Measurements from ENCODE around the gene NFIL3.

The NFIL3 gene

DNA sequence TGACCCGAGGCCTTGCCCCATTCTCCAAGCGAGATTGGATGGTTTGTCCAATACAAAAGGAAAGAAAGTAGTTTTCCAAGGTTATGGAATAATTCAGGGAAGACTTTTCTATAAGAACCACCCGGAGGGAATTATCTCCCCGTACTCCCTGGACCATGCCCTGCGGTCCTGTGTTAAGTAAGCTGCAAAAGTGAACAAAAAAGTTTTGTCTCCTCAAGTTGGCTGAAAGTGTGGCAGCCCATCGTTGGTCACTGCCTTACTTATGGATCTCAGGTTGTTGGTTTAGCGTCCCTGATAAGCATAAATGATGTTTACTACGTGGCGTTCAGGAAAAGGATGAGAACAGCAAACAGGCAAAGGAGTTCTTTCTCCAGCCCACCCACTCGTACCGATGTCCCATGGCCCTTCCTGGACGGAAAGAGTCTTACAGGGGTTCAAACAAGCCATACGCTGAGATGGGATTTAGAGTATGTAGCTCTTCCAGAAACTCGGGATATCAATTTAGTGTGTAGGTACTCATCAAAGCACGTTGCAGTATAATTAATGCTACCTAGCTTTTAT lies 61.5 kb downstream of the NFIL3 start:
- Mint-ChIP-seq H3K4me1 (peaks cover 26% of the 10 kb centered on the region), H3K27me3 (ENCODE audit: low read depth, poor library complexity) (peaks cover 7% of the 10 kb centered on the region), H3K9me3 (peaks cover 12% of the 10 kb centered on the region), H3K36me3 (ENCODE audit: low read depth) (peaks cover 10% of the 10 kb centered on the region), H3K4me3 (peak overlapping the region; percentile 99), H3K27ac (no peak overlapping the region)
- TF ChIP-seq, protein P1, sequence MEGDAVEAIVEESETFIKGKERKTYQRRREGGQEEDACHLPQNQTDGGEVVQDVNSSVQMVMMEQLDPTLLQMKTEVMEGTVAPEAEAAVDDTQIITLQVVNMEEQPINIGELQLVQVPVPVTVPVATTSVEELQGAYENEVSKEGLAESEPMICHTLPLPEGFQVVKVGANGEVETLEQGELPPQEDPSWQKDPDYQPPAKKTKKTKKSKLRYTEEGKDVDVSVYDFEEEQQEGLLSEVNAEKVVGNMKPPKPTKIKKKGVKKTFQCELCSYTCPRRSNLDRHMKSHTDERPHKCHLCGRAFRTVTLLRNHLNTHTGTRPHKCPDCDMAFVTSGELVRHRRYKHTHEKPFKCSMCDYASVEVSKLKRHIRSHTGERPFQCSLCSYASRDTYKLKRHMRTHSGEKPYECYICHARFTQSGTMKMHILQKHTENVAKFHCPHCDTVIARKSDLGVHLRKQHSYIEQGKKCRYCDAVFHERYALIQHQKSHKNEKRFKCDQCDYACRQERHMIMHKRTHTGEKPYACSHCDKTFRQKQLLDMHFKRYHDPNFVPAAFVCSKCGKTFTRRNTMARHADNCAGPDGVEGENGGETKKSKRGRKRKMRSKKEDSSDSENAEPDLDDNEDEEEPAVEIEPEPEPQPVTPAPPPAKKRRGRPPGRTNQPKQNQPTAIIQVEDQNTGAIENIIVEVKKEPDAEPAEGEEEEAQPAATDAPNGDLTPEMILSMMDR (IDR thresholded peaks at IDR 0.05) = no peak
- no peak for DNase-seq

DNA sequence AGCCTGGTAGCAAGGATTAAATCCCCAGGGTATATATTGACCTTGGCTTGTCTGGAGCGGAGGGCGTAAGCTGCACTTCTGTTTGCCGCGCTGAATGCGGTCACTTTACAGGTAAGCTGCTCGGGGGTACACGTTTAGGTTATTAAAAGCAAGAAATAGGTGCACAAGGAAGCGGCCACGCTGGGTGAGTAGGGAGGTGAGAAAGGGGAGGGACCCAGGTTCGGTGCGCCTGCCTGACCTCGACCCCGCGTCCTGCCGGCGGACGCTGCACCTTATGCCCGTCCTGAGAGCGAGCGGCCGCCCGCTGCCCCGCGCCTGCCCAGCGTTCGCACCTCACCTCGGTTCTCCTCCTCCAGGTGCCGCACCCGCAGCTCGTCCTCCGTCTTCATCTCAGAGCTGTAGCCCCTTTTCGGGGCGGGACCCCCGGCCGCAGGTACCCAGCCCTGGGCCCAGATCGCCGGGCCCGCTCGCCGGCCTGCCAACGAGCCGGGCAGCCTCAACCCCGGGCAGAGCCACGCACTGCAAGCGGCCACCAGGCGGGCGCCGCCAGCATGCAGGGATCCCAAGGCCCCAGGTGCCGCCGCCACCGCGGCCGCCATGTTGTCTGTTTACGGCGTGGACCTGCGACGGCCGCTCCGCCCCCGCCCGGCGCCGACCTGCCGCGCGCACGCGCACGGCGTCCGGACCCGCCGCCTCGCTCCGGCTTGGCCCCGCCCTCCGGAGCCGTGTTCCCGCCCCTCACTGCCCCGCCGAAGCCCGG lies 62.2 kb downstream of the NFIL3 start, which contains the start of gene AUH:
AUH (minus strand) TSS at position 628 of the 760 bp plus-strand sequence; CDS start at position 599, 29 bp downstream.
- H3K27ac Mint-ChIP-seq = peak within 1 kb of the TSS; percentile 90
- peaks cover 26% of the 10 kb centered on the region for H3K4me1 Mint-ChIP-seq
- peaks cover 12% of the 10 kb centered on the region for H3K9me3 Mint-ChIP-seq
- peak within 1 kb of the TSS; percentile 99 for H3K4me3 Mint-ChIP-seq
- TF ChIP-seq, protein P1 (IDR thresholded peaks at IDR 0.05) = no peak
- H3K36me3 Mint-ChIP-seq (ENCODE audit: low read depth) = peaks cover 14% of the 10 kb centered on the region
- peaks cover under 1% of the 10 kb centered on the region for H3K27me3 Mint-ChIP-seq (ENCODE audit: low read depth, poor library complexity)
- DNase-seq = peak; percentile 90

DNA sequence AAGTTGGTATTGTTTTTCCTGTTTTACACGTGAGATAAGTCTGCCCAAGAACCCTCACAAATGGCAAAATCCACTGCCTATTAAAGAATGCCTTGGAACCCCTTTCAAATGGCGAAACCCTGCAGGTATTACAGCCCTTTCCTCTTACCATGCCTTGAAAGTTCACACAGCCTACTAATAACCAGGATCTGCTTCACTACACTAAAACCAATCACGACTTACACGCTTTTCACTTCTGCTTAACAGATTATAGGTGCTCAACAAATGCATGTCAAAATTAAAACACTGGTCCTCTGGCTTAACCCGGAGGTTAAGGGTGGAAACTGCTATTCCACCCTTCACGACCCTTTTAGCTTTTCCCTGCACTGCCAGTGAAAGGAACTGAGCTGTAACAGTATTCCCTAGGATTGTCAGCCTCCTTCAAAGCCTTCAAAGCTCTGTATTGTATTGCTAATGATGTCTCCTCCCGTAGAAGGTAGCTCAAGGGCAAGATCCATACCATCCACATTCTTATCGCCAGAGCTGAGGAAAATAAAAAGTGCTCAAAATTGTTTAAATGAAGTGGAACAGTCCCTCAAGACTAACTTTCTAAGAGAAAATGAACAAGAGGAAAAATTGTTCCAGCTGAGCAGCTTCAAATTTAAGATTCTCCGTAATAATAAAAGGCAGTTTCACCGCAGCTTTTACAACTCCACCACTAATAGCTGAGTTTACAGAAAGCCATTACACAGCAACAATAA lies 62.9 kb downstream of the NFIL3 start:
- Mint-ChIP-seq H3K4me3 (peak overlapping the region; percentile 99), H3K27ac (no peak overlapping the region), H3K36me3 (ENCODE audit: low read depth) (peaks cover 20% of the 10 kb centered on the region), H3K9me3 (peaks cover 12% of the 10 kb centered on the region), H3K4me1 (peaks cover 26% of the 10 kb centered on the region), H3K27me3 (ENCODE audit: low read depth, poor library complexity) (no peaks in the 10 kb centered on the region)
- DNase-seq = no peak
- TF ChIP-seq, protein P1 (IDR thresholded peaks at IDR 0.05) = no peak

DNA sequence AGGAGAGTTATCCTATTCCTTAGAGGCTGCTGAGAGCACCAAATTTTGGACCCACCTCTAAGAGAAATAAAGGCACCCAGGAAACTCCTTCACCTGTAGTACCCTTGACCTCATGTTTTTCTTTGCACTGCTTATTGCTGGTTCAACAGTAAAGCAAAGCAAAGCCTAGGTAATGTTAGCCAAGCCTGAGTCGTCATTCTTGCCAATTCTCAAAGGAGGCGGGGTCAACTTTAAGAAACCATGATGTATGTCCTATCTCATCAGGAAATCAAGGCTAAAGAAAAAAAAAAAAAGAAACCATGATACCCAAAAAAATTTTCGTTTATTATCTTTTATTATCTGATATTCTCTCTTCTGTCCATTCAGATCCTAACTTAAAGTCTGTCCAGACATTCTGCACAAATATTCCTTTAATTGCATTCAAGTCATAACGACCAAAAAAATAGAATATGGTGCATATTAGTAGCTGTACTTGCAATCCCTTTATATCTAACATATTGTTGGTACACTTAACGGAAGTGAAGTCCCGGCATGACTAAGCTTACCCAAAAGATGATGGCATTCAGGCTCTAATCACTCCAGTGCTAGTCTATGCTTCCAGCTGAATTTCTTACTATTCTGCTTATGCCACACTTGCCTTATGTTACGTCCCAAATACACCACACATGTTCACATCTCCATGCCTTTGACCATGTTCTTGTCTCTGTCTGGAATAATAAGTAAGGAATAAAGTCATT lies 63.7 kb downstream of the NFIL3 start:
- Mint-ChIP-seq H3K4me3 (peak overlapping the region; percentile 99), H3K27me3 (ENCODE audit: low read depth, poor library complexity) (no peaks in the 10 kb centered on the region), H3K9me3 (peaks cover 8% of the 10 kb centered on the region), H3K27ac (no peak overlapping the region), H3K4me1 (peaks cover 26% of the 10 kb centered on the region), H3K36me3 (ENCODE audit: low read depth) (peaks cover 20% of the 10 kb centered on the region)
- TF ChIP-seq, protein P1 (IDR thresholded peaks at IDR 0.05) = no peak
- DNase-seq = no peak

DNA sequence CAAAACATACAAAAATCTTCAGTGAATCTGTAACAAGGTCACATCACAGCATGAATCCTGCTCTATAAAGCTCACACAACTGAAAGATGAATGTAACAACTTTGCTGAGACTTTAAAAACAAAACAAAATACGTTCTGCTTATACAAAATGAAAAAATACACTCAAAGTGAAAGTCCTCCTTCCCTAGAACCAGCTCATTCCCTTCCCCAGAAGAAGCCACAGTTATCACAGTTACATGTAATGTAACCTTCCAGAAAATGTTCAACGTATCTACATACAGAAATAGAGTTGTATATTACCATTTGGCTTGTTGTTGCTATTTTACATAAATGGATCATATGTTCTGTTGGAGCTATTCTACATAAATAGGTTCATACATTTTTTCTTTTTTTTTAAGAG lies 64.5 kb downstream of the NFIL3 start:
- peaks cover 26% of the 10 kb centered on the region for H3K4me1 Mint-ChIP-seq
- no peak for DNase-seq
- no peak overlapping the region for H3K4me3 Mint-ChIP-seq
- H3K9me3 Mint-ChIP-seq = peaks cover 7% of the 10 kb centered on the region
- TF ChIP-seq, protein P1 (IDR thresholded peaks at IDR 0.05) = no peak
- H3K27me3 Mint-ChIP-seq (ENCODE audit: low read depth, poor library complexity) = no peaks in the 10 kb centered on the region
- peaks cover 27% of the 10 kb centered on the region for H3K36me3 Mint-ChIP-seq (ENCODE audit: low read depth)
- H3K27ac Mint-ChIP-seq = peak overlapping the region; percentile 28

Measured in nephron progenitor cell (in vitro differentiated cells).